Smooth muscle cell of bladder (primary cell): Measurements from ENCODE around the gene PPP2R3A. TPM values are rescaled to one million over a fixed set of nuclear protein-coding genes. Genes with fewer than 3 reads are reported as not detected.

Experiments
- total RNA-seq: library from RNA; depleted of rRNA; stranded (reverse); fragments of >200 nt; gene quantifications from 2 replicates; pipeline ENCODE4 v1.2.3, GENCODE V29; 2014

The PPP2R3A gene
- 7.0 and 7.5 TPM in 2 replicates for total RNA-seq

DNA sequence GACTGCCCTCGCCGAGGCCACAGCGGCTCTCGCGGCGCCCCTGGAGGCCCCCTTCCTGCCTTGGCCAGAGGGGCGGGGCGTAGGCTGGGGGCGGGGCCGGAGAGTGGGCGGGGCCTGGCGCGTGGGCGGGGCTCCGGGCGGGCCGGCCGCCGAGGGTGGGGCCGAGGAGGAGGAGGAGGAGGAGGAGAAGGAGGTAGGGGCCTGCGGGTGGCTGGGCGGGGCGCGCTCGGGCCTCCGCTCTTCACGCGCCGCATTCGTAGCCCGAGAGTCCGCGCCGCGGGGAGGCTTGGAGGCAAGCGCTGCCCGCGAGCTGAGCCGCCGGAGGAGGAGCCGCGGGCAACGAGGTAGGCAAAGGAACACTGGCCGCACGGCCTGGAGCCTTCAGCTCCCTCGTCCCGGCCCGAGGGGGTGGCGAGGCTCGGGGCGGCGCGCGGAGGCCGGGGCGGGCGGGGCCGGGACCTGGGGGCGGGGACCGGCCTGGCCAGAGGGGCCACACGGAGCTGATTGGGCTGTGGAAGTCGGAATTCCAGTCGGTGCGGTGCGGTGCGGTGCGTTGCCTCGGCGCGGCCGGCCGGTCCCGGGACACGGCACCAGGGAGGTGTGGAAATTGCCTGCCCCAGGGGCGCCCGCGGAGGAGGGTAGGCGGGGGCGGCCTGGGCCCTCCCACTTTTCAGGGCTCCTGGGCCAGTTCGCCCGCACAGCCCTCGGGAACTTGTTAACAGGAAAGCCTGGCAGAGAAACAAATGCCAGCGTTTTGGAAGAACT lies at the start of gene PPP2R3A:
PPP2R3A (plus strand) TSS at position 223 of the 765 bp plus-strand sequence. CDS start 35,771 bp downstream, outside the sequence.

DNA sequence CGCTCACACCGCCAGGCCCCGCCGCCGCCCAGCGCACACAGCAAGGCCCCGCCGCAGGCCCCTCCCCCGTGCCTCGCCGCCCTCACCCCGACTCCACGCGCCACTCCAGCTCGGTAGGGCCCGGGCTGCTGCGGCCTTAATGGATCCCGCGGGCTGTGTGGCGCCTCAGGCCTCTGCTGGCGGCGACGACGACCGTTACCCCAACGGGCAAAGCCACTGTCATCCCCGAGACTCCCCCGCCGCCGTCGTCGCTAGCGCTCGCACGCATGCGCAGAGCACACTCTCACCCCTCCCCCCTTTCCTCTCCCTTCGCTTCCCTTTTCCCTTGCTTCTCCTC lies 230.5 kb downstream of the PPP2R3A start, which contains the start of gene MSL2:
MSL2 (minus strand) TSS at position 272 of the 337 bp plus-strand sequence. CDS start 1,222 bp downstream, outside the sequence.

Other genes with a start within 250 kb of the PPP2R3A start
- gene MSL2, start 230.6 kb downstream of the PPP2R3A start, total RNA-seq: 5.1 and 7.1 TPM in 2 replicates